HG03571 (cell line): ENCODE data around the gene TIGD7.
"Not testable (repeated sequence)": the region's sequence is repeated elsewhere in the genome, so short reads cannot be mapped to it uniquely, and the experiment has no call there.

Experiments
- ATAC-seq: cut with Tn5 transposase; IDR thresholded peaks from one replicate; pipeline ENCODE4 v1.9.1; 2021; ENCODE audit not compliant: unreplicated experiment

Gene TIGD7

GRCh38 chr16:3282730-3283542 lies 22.3 kb downstream of the TIGD7 start, which contains the start of gene ZNF263:
ZNF263 (plus strand) TSS chr16:3283491; CDS start chr16:3283819, 328 bp downstream.
- ATAC-seq = peak; percentile 76

GRCh38 chr16:3282103-3282729 lies 23.0 kb downstream of the TIGD7 start:
- ATAC-seq = peak; percentile 29

- ATAC-seq = no peak
Measured at GRCh38 chr16:3281222-3281820, 23.9 kb downstream of the TIGD7 start.

- no peak for ATAC-seq
Measured at GRCh38 chr16:3276679-3277078, 28.6 kb downstream of the TIGD7 start.

- ATAC-seq = no peak
Measured at GRCh38 chr16:3274947-3275346, 30.3 kb downstream of the TIGD7 start.

- no peak for ATAC-seq
Measured at GRCh38 chr16:3274490-3274889, 30.7 kb downstream of the TIGD7 start.

- not testable (repeated sequence) for ATAC-seq
Measured at GRCh38 chr16:3271281-3271680, 33.9 kb downstream of the TIGD7 start.

- ATAC-seq = not testable (repeated sequence)
Measured at GRCh38 chr16:3270718-3271117, 34.5 kb downstream of the TIGD7 start.

- ATAC-seq = no peak
Measured at GRCh38 chr16:3268294-3268693, 36.9 kb downstream of the TIGD7 start.

GRCh38 chr16:3266873-3267537 lies 38.2 kb downstream of the TIGD7 start:
- ATAC-seq = no peak

- peak; percentile 84 for ATAC-seq
Measured at GRCh38 chr16:3264137-3265036, 40.8 kb downstream of the TIGD7 start.

GRCh38 chr16:3262517-3262916 lies 42.7 kb downstream of the TIGD7 start:
- no peak for ATAC-seq

GRCh38 chr16:3259836-3260235 lies 45.4 kb downstream of the TIGD7 start:
- no peak for ATAC-seq

GRCh38 chr16:3256866-3257465 lies 48.3 kb downstream of the TIGD7 start:
- ATAC-seq = no peak

- ATAC-seq = no peak
Measured at GRCh38 chr16:3256146-3256865, 48.9 kb downstream of the TIGD7 start, which contains the start of gene MEFV. MEFV (minus strand) TSS chr16:3256633; CDS start chr16:3256587, 46 bp downstream.

- ATAC-seq = no peak
Measured at GRCh38 chr16:3254309-3254708, 50.9 kb downstream of the TIGD7 start.

GRCh38 chr16:3252967-3253366 lies 52.3 kb downstream of the TIGD7 start:
- ATAC-seq = no peak

- ATAC-seq = no peak
Measured at GRCh38 chr16:3249451-3249850, 55.8 kb downstream of the TIGD7 start.

- no peak for ATAC-seq
Measured at GRCh38 chr16:3249020-3249419, 56.2 kb downstream of the TIGD7 start.
